NOMO-1 (cell line): ENCODE measurements around the gene TMPRSS15.

Source experiments
- DNase-seq, 2 experiments: peaks; one replicate each; lab custom pipeline; 2025; ENCODE audit not compliant: unreplicated experiment in 2 of 2; lab: John Stamatoyannopoulos, UW

The TMPRSS15 gene

DNA sequence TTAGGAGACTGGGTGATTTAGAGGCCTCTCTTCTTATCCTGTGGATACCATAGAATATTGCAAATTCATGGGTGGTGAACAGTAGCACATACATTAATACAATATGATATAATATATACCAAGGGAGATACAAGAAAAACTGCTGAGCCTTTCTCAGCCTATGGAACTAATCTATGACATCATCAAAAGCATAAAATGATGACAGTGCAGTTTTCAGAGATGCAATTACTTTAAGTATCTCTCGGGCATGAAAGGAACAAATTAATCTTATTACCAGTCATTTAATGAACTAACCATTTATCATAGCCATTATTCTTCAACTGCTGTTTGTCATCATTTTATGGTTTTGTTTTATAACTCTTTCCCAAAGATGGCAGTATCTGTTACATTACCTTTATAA is 155.4 kb downstream of the TMPRSS15 start:
- DNase-seq: no peak

DNA sequence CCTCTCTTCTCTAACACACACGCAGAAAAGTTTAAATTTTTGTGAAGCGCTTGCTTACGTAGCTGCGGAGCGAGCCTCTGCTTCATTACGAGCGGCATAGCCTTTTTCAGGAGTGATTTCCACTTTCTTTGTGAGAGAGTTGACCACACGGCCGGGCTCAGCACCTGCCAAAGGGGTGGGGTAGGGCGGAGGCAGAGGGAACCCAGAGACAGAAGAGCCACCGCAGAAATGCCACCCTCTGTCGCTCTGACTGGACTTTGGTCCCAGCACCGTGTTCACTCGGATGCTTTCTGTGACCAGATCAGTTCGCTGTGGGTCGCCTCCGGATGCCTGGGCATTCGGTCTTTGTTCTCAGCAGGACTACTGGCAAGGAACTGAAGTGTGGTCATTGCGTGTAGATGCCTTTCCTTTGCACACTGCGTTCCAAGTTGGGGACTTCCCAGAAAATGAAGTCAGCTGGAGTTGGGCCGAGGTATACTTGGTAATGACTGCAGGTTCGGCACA is 158.1 kb downstream of the TMPRSS15 start:
- no peak for DNase-seq

DNA sequence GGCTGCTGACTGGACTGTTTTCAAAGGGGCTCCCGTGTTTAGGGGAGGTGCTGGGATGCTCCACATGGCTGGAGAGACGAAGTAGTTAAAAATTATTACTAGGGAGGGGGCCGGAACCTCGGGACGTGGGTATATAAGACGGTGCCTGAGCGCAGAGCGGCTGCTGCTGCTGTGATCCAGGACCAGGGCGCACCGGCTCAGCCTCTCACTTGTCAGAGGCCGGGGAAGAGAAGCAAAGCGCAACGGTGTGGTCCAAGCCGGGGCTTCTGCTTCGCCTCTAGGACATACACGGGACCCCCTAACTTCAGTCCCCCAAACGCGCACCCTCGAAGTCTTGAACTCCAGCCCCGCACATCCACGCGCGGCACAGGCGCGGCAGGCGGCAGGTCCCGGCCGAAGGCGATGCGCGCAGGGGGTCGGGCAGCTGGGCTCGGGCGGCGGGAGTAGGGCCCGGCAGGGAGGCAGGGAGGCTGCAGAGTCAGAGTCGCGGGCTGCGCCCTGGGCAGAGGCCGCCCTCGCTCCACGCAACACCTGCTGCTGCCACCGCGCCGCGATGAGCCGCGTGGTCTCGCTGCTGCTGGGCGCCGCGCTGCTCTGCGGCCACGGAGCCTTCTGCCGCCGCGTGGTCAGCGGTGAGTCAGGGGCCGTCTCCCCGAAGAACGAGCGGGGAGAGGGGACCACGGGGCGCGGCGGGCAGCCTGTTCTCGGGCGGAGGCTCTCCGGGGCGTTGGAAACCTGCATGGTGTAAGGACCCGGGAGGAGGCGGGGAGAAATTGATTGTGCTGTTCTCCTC is 158.7 kb downstream of the TMPRSS15 start, which contains the start of gene CHODL:
Gene CHODL, plus strand, starts transcription at position 163 of the 793 bp plus-strand sequence. Its CDS starts 391 bp downstream, at position 554.
- DNase-seq: no peak

DNA sequence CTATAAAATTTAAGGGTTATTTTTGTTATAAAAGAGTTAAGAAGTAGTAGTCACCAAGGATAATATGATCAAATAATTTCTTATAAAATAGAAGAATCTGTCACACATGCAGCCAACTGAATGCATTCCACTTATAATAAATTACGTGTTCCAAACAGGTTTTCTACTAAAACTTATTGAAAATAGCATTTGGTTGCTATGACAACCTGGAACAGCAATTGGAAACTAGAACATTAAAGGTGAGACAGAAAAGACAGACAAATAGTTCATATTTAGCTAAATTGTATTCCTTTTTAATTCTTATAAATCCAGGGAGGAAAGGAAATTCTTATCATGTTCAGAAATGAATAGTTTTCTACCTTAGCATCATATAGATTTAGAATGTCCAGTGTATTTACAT is 168.0 kb downstream of the TMPRSS15 start:
- DNase-seq: no peak

DNA sequence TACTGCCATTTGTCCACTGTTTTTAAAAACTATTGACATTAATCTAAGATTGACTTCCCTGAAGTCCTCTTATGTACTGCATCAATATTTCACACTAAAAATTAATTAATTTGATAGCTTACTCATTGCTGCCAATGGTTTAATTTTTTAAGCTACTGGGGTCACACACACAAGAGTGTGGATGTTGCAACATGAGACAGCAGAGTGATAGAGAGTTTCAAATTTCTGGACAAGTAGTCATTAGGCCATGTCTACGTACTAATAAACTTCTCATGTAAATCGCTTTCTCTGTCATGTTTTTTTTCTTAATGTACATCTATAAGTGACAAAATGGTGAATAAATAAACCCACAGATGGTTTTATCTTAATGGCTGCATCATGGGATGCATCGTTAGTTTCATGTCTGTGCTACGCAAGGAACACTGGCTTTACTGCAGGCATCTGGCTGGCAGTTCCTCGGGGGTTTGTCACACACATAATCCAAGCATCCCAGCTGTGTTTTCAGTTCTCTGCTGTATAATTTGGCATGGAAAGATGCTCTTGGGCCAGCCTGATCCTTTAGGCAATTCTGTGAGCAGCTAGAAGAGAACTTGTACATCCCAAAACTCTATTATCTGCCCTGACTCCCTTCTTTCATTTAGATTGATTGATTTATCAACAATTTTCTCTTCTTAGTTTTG is 175.4 kb downstream of the TMPRSS15 start:
- no peak for DNase-seq

DNA sequence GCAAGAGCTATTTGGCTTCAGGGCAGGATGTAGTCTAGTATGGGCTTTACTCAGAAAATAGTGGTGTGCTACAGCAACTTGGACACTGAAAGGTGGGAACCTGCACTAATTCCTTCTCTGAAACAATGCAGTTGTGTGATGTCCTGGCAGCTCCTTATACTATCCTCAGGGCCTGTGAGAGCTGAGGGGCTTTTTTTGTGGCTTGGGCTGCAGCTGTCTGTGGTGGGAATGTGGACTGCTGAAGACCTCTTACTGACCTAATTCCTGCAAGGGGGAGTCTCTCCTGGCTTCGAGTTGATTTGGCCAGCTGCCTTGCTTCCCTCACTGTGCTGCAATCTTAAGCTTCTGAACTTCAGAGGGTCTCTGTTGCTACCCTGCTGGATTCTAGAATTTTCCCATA is 181.2 kb downstream of the TMPRSS15 start:
- no peak for DNase-seq

DNA sequence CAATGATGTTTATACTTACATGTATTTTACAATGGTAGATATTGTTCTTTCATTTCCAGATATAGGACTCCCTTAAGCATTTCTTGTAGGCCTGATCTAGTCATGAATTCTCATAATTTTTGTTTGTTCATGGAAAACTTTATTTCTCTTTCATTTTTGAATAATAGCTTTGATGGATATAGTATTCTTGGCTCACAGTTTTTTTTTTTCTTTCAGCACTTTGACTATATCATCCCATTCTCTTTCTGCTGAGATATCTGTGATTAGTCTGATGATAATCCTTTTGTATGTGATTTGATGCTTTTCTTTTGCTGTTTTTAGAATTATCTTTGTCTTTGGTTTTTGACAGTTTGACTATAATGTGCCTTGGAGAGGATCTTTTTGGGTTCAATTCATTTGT is 183.1 kb downstream of the TMPRSS15 start:
- no peak for DNase-seq
